AML-193 (cell line): ENCODE measurements around the gene KPNA6.
A peak's percentile ranks its signal among the peaks of the same experiment; 100 is the strongest.
"Not testable (repeated sequence)": the region's sequence is repeated elsewhere in the genome, so short reads cannot be mapped to it uniquely, and the experiment has no call there.

Experiments
- DNase-seq, 2 experiments: peaks; one replicate each; lab custom pipeline; 2025; lab: John Stamatoyannopoulos, UW

The KPNA6 gene

GRCh38 chr1:32107742-32108661 lies at the start of gene KPNA6:
Gene KPNA6 (plus strand): TSS chr1:32108056. CDS start chr1:32108131, 75 bp downstream.
- peak; percentile 91 to 92 for DNase-seq

GRCh38 chr1:32060914-32061313 lies 46.9 kb upstream of the KPNA6 start:
- DNase-seq, result no peak

- DNase-seq, result no peak
Observed at GRCh38 chr1:32062867-32063230, 45.0 kb upstream of the KPNA6 start.

GRCh38 chr1:32063261-32063681 lies 44.6 kb upstream of the KPNA6 start:
- peak; percentile 40 to 44 for DNase-seq

GRCh38 chr1:32065613-32066488 lies 42.0 kb upstream of the KPNA6 start:
- DNase-seq, result not testable (repeated sequence)

DNA sequence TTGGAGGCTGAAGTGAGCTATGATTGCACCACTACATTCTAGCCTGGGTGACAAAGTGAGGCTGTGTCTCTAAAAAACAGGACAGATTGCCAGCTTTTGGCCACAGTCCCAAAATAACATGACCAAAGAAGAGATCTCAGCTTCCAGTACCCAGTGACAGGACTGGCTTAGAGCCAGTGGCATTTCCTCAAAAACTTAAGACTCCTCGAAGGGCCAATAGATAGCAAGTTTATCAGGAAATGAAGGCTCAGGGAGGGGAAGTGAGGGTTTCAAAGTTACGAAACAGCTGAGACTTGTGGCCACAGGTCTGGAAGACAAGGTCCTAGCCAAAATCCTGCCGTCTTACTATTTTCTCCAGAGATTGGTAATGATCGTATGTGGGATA lies 41.4 kb upstream of the KPNA6 start:
- peak; percentile 99 for DNase-seq

GRCh38 chr1:32068957-32069588 lies 38.8 kb upstream of the KPNA6 start:
- no peak for DNase-seq

DNA sequence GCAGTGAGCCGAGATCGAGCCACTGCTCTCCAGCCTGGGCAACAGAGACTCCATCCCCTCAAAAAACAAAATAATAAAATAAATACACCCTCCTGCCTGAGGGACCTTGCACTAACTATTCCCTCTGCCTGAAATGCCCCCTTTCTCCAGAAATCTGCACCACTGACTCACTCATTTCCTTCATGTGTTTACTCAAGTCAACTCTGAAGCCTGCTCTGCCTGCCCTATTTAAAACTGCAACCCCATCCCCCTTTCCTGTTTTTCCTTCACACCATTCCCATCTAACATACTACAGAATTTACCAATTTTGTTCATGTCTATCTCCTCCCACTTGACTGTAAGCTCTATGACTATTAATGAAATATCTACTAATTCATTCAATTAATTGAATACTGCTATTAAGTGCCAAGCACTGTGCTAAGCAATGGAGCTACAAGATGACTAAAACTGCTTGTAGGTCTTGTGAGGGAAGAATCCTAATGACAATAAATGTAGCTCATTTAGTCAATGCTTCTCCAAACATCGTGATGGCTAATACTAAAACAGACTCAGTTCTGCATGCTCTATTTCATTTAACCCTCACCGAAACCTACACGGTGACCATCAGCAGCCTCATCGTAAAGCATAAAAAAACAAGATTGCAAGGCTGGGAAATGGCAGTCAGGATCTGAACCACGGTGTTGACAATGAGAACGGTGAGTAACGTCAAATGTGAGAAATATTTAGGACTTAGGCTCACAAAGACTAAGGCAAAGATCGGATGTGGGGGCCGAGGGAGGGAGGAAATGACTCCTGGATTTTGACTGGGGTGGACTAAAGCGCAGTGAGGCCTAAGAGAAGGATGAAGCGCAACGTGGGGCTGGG lies 35.9 kb upstream of the KPNA6 start:
- DNase-seq, result no peak

GRCh38 chr1:32072622-32073298 lies 35.1 kb upstream of the KPNA6 start, which contains the start of gene TMEM39B:
Gene TMEM39B (plus strand): TSS chr1:32072939. CDS start chr1:32073048, 109 bp downstream.
- DNase-seq, result peak; percentile 83 to 86

DNA sequence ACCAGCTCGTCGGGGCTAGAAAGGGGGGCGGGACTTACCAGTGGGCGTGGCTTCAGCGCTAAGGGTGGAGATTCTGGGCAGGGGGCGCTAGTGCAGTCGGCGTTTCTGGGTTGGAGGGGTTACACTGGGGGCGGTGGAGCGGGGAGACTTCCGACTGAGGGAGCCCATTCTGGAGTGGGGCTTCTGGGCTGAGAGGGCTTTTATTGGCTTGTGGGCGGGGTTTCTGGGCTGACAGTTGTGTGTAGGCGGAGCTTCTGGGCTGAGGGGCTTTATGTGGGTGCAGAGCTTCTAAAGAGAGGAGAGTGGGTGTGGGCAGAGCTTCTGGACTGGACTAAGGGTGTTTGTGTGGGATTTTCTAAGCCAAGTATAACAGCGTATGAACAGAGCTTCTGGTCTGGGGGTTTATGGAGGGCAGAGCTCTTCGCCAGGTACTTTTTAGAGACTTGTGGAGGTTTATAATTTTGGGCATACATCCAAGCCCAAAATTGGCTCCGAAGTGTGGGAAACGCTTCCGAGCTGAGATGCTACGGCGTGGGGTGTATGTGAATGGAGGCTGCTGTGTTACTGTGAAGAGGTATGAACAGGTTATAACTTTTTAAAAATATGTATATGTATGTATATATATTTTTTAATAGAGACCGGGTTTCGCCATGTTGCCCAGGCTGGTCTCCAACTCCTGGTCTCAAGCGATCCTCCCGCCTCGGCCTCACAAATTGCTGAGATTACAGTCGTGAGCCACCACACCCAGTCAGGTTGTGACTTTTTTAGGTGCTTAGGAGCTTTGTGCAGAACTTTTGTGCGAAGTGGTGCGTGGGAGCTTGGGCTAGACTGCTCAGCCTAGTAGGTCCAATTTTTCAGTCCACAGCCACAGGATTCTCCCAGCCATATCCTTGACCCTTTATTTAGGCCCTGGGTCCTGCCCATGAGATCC lies 34.3 kb upstream of the KPNA6 start:
- no peak for DNase-seq

- no peak for DNase-seq
Observed at GRCh38 chr1:32074841-32075240, 33.0 kb upstream of the KPNA6 start.

GRCh38 chr1:32077451-32077850 lies 30.4 kb upstream of the KPNA6 start:
- no peak for DNase-seq

DNA sequence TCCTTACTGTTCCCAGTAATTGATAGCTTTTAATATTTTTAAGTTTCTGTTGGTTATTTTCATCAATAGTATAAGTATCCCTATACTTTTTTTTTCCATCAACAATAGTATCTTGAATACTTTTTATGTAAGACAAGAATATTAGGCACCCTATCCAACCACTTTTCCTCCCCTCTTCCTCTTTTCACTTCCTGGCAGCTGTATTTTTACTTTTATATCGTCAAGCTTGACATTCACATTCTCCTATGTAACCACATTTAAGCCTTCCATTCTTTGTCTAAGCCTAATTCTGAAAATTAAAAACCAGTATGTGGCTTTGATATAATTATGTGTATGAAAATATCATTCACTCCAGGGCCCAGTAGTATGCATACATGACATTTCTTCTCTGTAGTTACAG lies 25.8 kb upstream of the KPNA6 start:
- DNase-seq, result peak in 1 of 2 experiments; percentile 16

DNA sequence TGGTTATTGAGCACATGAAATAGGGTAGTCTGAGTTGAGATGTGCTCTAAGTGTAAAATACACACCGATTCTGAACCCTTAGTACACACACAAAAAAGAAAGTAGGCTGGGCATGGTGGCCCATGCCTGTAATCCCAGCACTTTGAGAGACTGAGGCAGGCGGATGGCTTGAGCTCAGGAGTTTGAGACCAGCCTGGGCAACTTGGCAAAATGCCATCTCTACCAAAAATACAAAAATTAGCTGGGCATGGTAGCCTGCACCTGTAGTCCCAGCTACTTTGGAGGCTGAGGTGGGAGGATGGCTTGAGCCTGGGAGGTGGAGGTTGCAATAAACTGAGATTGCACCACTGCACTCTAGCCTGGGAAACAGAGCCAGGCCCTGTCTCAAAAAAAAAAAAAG lies 21.5 kb upstream of the KPNA6 start:
- not testable (repeated sequence) for DNase-seq

DNA sequence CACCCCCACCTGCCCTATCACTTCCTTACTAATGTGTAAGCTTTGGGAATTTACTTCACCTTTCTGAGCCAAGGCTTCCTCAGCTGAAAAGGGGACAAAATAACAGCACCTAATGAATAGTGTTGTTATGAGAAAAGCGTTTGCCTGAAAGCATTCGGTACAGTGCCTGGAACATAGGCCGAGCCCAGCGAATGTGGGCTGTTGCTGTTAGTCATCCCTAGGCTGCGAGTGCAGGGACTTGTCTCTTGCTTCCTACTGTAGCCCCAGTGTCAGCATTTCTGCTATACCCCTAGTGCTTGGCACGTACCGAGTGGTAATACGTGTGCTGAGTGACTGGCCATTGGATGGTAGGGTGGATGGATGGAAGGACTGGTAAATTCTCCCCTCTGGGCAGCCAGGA lies 16.7 kb upstream of the KPNA6 start:
- no peak for DNase-seq

DNA sequence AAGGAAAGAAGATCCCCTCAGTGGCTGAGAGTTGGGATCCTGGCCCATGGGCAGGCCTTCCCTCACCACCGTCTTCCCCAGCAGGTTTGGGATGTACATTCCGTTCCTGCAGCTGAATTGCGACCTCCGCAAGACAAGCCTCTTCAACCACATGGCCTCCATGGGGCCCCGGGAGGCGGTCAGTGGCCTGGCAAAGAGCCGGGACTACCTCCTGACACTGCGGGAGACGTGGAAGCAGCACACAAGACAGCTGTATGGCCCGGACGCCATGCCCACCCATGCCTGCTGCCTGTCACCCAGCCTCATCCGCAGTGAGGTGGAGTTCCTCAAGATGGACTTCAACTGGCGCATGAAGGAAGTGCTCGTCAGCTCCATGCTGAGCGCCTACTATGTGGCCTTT lies 16.3 kb upstream of the KPNA6 start:
- no peak for DNase-seq

DNA sequence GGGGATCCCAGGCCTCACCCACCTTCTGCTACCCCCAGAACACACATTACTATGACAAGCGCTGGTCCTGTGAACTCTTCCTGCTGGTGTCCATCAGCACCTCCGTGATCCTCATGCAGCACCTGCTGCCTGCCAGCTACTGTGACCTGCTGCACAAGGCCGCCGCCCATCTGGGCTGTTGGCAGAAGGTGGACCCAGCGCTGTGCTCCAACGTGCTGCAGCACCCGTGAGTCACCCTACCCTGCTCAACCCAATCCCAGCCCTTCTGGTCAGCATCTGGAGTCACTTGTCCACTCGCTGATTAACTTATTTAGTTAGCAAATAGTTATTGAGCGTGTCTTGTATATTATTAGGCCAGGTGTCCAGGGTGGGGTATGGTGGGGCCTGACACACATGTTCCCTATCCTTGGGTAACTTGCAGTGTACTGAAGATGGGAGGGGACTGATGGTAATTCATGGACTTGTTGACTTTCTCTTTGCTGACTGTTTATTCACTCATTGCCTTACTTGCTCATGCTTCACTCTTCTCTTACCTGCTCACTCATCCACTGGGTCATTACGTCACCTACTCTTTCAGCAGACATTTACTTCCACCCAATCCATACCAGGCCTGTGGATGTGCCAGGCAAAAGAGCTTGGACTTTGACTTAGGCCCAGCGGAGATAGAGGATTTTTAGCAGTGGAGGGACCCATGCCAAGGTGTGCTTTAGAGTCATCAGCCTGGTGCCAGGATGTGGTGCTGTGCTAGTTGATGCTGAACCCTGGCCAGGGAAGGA lies 12.9 kb upstream of the KPNA6 start:
- no peak for DNase-seq

DNA sequence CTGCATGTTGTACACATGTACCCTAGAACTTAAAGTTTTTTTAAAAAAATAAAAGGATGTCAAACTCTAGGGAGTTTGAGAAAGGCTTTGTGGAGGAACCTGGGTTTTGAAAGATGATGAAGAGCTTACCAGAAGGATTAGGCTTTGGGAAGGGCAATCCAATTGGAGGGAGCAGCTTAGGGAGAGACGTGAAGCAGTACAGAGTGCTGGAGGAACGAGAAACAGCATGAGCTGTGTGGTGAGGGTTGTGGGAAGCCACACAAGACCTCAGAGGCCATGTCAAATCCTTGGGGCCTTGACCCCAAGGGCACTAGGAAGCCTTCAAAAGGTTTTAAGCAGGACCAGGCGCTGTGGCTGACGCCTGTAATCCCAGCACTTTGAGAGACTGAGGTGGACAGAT lies 8.4 kb upstream of the KPNA6 start:
- DNase-seq, result no peak

DNA sequence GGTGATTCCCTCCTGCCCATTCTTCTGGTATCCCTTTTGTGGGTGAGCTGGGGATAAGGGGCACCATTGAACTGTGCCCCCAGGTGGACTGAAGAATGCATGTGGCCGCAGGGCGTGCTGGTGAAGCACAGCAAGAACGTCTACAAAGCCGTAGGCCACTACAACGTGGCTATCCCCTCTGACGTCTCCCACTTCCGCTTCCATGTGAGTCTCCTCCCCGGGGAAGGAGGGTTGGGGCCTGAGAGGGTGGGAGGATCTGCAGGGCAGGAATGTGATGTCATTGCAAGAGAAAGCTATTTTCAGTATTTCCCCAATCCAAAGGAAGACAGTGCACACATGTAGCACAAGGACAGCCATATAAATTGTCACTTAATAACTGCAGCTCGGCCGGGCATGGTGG lies 7.5 kb upstream of the KPNA6 start:
- no peak for DNase-seq
